ENCODE results near the gene SYPL1.
A peak's percentile ranks its signal among the peaks of the same experiment; 100 is the strongest.

The SYPL1 gene

GRCh38 chr7:106153891-106154449 is 41.9 kb upstream of the SYPL1 start (continued):
- TF ChIP-seq, protein P1, sequence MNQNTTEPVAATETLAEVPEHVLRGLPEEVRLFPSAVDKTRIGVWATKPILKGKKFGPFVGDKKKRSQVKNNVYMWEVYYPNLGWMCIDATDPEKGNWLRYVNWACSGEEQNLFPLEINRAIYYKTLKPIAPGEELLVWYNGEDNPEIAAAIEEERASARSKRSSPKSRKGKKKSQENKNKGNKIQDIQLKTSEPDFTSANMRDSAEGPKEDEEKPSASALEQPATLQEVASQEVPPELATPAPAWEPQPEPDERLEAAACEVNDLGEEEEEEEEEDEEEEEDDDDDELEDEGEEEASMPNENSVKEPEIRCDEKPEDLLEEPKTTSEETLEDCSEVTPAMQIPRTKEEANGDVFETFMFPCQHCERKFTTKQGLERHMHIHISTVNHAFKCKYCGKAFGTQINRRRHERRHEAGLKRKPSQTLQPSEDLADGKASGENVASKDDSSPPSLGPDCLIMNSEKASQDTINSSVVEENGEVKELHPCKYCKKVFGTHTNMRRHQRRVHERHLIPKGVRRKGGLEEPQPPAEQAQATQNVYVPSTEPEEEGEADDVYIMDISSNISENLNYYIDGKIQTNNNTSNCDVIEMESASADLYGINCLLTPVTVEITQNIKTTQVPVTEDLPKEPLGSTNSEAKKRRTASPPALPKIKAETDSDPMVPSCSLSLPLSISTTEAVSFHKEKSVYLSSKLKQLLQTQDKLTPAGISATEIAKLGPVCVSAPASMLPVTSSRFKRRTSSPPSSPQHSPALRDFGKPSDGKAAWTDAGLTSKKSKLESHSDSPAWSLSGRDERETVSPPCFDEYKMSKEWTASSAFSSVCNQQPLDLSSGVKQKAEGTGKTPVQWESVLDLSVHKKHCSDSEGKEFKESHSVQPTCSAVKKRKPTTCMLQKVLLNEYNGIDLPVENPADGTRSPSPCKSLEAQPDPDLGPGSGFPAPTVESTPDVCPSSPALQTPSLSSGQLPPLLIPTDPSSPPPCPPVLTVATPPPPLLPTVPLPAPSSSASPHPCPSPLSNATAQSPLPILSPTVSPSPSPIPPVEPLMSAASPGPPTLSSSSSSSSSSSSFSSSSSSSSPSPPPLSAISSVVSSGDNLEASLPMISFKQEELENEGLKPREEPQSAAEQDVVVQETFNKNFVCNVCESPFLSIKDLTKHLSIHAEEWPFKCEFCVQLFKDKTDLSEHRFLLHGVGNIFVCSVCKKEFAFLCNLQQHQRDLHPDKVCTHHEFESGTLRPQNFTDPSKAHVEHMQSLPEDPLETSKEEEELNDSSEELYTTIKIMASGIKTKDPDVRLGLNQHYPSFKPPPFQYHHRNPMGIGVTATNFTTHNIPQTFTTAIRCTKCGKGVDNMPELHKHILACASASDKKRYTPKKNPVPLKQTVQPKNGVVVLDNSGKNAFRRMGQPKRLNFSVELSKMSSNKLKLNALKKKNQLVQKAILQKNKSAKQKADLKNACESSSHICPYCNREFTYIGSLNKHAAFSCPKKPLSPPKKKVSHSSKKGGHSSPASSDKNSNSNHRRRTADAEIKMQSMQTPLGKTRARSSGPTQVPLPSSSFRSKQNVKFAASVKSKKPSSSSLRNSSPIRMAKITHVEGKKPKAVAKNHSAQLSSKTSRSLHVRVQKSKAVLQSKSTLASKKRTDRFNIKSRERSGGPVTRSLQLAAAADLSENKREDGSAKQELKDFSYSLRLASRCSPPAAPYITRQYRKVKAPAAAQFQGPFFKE (tag by site-specific recombination; IDR thresholded peaks at IDR 0.05; ENCODE audit: borderline replicate concordance), result no peak
- TF ChIP-seq ZNF621 (tag by site-specific recombination; IDR thresholded peaks at IDR 0.05) (no peak), OVOL3 (tag by site-specific recombination; IDR thresholded peaks at IDR 0.05) (no peak), ZNF654 (tag by site-specific recombination; IDR thresholded peaks at IDR 0.05; ENCODE audit: low read depth) (peak; percentile 99), SP7 (tag by site-specific recombination; IDR thresholded peaks at IDR 0.05) (no peak), ZNF366 (tag by site-specific recombination; conservative IDR thresholded peaks at IDR 0.05) (no peak), ZFP41 (tag by site-specific recombination; IDR thresholded peaks at IDR 0.05; ENCODE audit: borderline replicate concordance) (no peak), KLF9 (tag by site-specific recombination; IDR thresholded peaks at IDR 0.05; ENCODE audit: low read depth) (no peak), ZSCAN30 (tag by site-specific recombination; IDR thresholded peaks at IDR 0.05) (peak; percentile 77), ZNF677 (tag by site-specific recombination; IDR thresholded peaks at IDR 0.05) (no peak), ZNF600 (tag by site-specific recombination; IDR thresholded peaks at IDR 0.05) (no peak), ZNF555 (tag by site-specific recombination; conservative IDR thresholded peaks at IDR 0.05) (no peak), MZF1 (tag by site-specific recombination; IDR thresholded peaks at IDR 0.05; ENCODE audit: borderline replicate concordance) (no peak), ZNF423 (tag by site-specific recombination; IDR thresholded peaks at IDR 0.05) (no peak), CTCF (tag by site-specific recombination; IDR thresholded peaks at IDR 0.05) (peak; percentile 84), ZBTB17 (tag by site-specific recombination; IDR thresholded peaks at IDR 0.05) (peak; percentile 38; the same call in 1 of the 2 replicates), ZNF626 (tag by site-specific recombination; IDR thresholded peaks at IDR 0.05) (no peak), SETDB1 (IDR thresholded peaks at IDR 0.05; ENCODE audit: insufficient read length, low read length) (no peak), ZFP69B (tag by site-specific recombination; IDR thresholded peaks at IDR 0.05) (no peak), ZNF560 (tag by site-specific recombination; IDR thresholded peaks at IDR 0.05; ENCODE audit: borderline replicate concordance) (no peak), REST (tag by site-specific recombination; IDR thresholded peaks at IDR 0.05) (no peak), ZNF214 (tag by site-specific recombination; IDR thresholded peaks at IDR 0.05; ENCODE audit: borderline replicate concordance) (no peak), MYNN (tag by site-specific recombination; IDR thresholded peaks at IDR 0.05; ENCODE audit: borderline replicate concordance) (no peak), ZNF404 (tag by site-specific recombination; IDR thresholded peaks at IDR 0.05) (no peak)
- TF ChIP-seq, protein P2, sequence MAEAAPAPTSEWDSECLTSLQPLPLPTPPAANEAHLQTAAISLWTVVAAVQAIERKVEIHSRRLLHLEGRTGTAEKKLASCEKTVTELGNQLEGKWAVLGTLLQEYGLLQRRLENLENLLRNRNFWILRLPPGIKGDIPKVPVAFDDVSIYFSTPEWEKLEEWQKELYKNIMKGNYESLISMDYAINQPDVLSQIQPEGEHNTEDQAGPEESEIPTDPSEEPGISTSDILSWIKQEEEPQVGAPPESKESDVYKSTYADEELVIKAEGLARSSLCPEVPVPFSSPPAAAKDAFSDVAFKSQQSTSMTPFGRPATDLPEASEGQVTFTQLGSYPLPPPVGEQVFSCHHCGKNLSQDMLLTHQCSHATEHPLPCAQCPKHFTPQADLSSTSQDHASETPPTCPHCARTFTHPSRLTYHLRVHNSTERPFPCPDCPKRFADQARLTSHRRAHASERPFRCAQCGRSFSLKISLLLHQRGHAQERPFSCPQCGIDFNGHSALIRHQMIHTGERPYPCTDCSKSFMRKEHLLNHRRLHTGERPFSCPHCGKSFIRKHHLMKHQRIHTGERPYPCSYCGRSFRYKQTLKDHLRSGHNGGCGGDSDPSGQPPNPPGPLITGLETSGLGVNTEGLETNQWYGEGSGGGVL (tag by site-specific recombination; IDR thresholded peaks at IDR 0.05), result no peak
- TF ChIP-seq, protein P3, sequence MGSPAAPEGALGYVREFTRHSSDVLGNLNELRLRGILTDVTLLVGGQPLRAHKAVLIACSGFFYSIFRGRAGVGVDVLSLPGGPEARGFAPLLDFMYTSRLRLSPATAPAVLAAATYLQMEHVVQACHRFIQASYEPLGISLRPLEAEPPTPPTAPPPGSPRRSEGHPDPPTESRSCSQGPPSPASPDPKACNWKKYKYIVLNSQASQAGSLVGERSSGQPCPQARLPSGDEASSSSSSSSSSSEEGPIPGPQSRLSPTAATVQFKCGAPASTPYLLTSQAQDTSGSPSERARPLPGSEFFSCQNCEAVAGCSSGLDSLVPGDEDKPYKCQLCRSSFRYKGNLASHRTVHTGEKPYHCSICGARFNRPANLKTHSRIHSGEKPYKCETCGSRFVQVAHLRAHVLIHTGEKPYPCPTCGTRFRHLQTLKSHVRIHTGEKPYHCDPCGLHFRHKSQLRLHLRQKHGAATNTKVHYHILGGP (tag by site-specific recombination; IDR thresholded peaks at IDR 0.05), result no peak

All from HEK293 (cell line).